HG03064 (cell line): ENCODE measurements around the gene ZNF263.

Experiments
- ATAC-seq: cut with Tn5 transposase; IDR thresholded peaks from one replicate; pipeline ENCODE4 v1.9.1; 2021; ENCODE audit warnings: low read depth; ENCODE audit not compliant: unreplicated experiment

ZNF263 gene

GRCh38 chr16:3282730-3283542 is at the start of gene ZNF263:
TSS of gene ZNF263 (plus strand) at chr16:3283491. CDS start at chr16:3283819, 328 bp downstream.
- peak; percentile 67 for ATAC-seq

DNA sequence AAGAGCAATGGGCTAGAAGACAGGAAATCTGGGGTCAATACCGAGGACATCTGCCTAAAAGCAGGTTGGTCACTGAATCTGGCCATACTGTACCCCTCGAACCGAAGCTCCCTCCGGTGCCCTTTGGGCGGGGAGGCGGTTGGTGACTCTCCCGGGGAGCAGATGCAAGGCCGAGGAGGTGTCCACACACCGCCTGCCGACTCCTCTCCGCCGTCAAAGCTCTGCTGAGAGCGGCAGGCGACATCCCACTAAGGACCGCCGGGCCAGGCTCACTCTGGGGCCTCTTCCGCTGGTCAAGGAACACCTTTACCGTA is 48.8 kb upstream of the ZNF263 start:
- no peak for ATAC-seq

- peak; percentile 88 for ATAC-seq
Measured at GRCh38 chr16:3234857-3235561, 48.3 kb upstream of the ZNF263 start, which contains the start of gene ZNF200. TSS of gene ZNF200 (minus strand) at chr16:3235158. CDS start at chr16:3233755, 1,403 bp downstream.

GRCh38 chr16:3235856-3236669 is 47.2 kb upstream of the ZNF263 start:
- no peak for ATAC-seq

DNA sequence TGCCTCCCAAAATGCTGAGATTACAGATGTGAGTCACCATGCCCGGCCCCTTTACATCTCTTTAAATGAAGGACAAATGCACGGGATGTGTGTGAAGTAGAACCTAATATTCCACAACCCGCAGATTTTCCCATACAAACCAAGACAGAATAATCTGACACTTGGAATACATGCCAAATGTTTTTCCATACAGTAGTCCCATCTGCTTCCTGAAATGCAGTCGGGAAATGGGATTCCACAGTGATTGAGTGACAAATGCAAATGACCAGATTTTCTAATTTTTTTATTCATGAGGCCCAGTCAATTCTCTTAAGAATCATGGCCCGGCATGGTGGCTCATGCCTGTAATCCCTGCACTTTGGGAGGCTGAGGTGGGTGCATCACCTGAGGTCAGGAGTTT is 41.5 kb upstream of the ZNF263 start:
- no peak for ATAC-seq

DNA sequence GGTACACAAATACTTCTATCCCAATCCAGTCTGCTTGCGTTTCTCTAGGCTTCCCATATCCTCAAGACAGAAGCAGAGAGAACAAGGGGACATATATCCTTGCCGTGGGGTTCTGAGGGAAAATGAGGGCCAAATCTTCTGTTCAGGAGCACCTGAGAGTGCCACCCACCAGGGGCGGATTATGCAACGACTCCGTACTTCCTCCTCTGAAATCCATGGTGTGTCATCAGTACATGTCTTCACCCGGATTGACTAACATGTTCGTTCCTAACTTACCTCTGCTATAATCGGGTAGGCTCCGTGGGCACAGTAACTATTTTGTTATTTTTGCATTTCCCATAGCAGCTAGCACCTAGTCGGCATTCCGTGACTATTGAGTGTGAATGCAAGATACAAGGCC is 40.6 kb upstream of the ZNF263 start:
- no peak for ATAC-seq

DNA sequence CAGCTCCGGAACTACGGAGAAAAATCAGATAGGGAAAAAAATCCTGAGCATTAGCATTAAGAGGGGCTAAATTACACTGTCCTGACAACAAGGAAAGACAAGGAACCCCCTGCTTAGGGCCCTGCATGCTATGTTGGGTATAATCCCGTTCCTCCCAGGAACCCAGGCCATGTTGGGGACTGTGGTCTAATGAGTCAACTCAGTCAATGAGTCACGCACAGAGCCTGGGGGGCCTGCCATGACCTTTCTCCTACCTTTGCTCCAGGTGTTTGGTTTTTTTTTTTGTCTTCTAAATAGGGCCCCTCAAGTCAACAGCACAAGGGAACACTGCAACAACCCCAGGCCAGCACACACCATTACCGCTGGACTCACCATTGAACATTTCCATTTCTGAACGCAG is 39.4 kb upstream of the ZNF263 start:
- ATAC-seq, result no peak

GRCh38 chr16:3246002-3246401 is 37.3 kb upstream of the ZNF263 start:
- no peak for ATAC-seq

GRCh38 chr16:3246876-3247275 is 36.4 kb upstream of the ZNF263 start:
- no peak for ATAC-seq

DNA sequence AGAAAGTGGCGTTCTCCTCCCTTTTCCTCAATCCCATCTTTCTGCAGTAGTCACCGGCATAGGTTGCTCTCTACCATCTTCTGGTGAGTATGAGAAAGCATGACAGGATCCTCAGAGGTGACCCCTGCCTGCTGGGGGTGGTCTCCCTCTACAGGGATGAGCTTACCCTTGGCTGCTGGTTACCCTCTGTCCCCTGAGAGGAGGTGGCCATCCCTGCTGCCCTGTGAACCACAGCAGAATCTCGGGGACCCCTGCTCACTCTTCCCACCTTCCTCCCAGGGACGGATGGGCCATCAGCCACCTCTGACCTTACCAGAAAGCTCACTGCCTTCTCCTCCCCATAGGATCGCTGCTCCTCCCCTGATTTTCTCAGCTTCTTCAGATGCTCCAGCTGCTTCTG is 34.7 kb upstream of the ZNF263 start:
- no peak for ATAC-seq

- ATAC-seq, result no peak
Measured at GRCh38 chr16:3249020-3249419, 34.3 kb upstream of the ZNF263 start.

GRCh38 chr16:3249451-3249850 is 33.8 kb upstream of the ZNF263 start:
- no peak for ATAC-seq

- ATAC-seq, result no peak
Measured at GRCh38 chr16:3252967-3253366, 30.3 kb upstream of the ZNF263 start.

GRCh38 chr16:3254309-3254708 is 29.0 kb upstream of the ZNF263 start:
- ATAC-seq, result no peak

GRCh38 chr16:3256146-3256865 is 27.0 kb upstream of the ZNF263 start, which contains the start of gene MEFV:
TSS of gene MEFV (minus strand) at chr16:3256633. CDS start at chr16:3256587, 46 bp downstream.
- ATAC-seq, result no peak

GRCh38 chr16:3256866-3257465 is 26.3 kb upstream of the ZNF263 start:
- no peak for ATAC-seq

DNA sequence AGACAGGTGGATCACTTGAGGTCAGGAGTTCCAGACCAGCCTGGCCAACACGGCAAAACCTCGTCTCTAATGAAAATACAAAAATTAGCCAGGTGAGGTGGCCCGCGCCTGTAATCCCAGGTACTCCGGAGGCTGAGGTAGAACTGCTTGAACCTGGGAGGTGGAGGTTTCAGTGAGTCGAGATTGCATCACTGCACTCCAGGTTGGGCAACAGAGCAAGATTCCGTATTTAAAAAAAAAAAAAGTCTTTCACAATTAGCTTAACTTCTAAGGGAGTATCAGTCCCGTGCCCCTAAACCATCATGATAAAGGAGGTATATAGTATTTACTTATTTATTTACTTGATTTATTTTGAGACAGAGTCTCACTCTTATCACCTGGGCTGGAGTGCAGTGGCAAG is 23.5 kb upstream of the ZNF263 start:
- no peak for ATAC-seq

DNA sequence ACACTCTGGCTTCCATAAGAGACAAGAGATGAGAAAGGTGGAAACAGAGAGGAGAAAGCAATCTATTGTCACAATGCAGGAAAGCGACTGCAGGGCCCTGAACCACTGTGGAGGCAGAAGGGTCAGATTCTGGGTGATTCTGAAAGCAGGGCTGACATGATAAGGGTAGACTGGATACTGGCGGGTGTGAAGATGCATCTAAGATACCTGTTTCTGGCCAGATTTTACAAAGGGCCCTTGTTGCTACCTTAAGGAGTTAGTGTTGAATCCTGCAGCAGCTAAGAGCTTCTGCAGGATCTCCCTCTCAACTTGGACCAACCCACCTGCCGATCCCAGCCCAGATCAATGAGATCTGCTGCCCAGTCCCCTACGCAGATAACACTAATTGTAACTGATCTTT is 20.8 kb upstream of the ZNF263 start:
- no peak for ATAC-seq

- peak; percentile 86 for ATAC-seq
Measured at GRCh38 chr16:3264137-3265036, 18.9 kb upstream of the ZNF263 start.
